HK-2 (cell line): ENCODE data around the gene DCC.

ENCODE experiments used
- DNase-seq: peaks from one replicate; pipeline ENCODE4 v3.0.0-alpha.2; 2018; ENCODE audit not compliant: unreplicated experiment

Gene DCC

GRCh38 chr18:53038608-53039007 is 698.6 kb downstream of the DCC start:
- no peak for DNase-seq

GRCh38 chr18:53040286-53040685 is 700.3 kb downstream of the DCC start:
- DNase-seq, result no peak

- DNase-seq, result no peak
These were observed 716.1 kb downstream of the DCC start for GRCh38 chr18:53056064-53056463.

- no peak for DNase-seq
These were observed 730.8 kb downstream of the DCC start for GRCh38 chr18:53070788-53071187.

- no peak for DNase-seq
These were observed 740.7 kb downstream of the DCC start for GRCh38 chr18:53080687-53081086.

- DNase-seq, result no peak
These were observed 753.6 kb downstream of the DCC start for GRCh38 chr18:53093636-53094035.

- no peak for DNase-seq
These were observed 761.6 kb downstream of the DCC start for GRCh38 chr18:53101536-53102105.

- no peak for DNase-seq
These were observed 774.4 kb downstream of the DCC start for GRCh38 chr18:53114441-53114840.

GRCh38 chr18:53115876-53116585 is 776.0 kb downstream of the DCC start:
- no peak for DNase-seq

- no peak for DNase-seq
These were observed 777.9 kb downstream of the DCC start for GRCh38 chr18:53117851-53118250.

- no peak for DNase-seq
These were observed 786.2 kb downstream of the DCC start for GRCh38 chr18:53126210-53126609.

GRCh38 chr18:53131001-53131400 is 791.0 kb downstream of the DCC start:
- no peak for DNase-seq

- no peak for DNase-seq
These were observed 794.7 kb downstream of the DCC start for GRCh38 chr18:53134711-53135110.

GRCh38 chr18:53135654-53136053 is 795.7 kb downstream of the DCC start:
- DNase-seq, result no peak

- DNase-seq, result no peak
These were observed 799.9 kb downstream of the DCC start for GRCh38 chr18:53139746-53140500.

- DNase-seq, result no peak
These were observed 802.0 kb downstream of the DCC start for GRCh38 chr18:53142005-53142404.

- no peak for DNase-seq
These were observed 807.5 kb downstream of the DCC start for GRCh38 chr18:53147472-53147871.

- DNase-seq, result no peak
These were observed 808.1 kb downstream of the DCC start for GRCh38 chr18:53148123-53148522.

- no peak for DNase-seq
These were observed 812.5 kb downstream of the DCC start for GRCh38 chr18:53152476-53152875.

- no peak for DNase-seq
These were observed 813.3 kb downstream of the DCC start for GRCh38 chr18:53153281-53153680.

GRCh38 chr18:53153800-53154199 is 813.8 kb downstream of the DCC start:
- DNase-seq, result no peak

GRCh38 chr18:53165770-53166169 is 825.8 kb downstream of the DCC start:
- DNase-seq, result no peak

- no peak for DNase-seq
These were observed 829.3 kb downstream of the DCC start for GRCh38 chr18:53169346-53169745.
